Hepatocyte (in vitro differentiated cells): ENCODE measurements around the gene KRT78. TPM values are rescaled to one million over a fixed set of nuclear protein-coding genes. Genes with fewer than 3 reads are reported as not detected.
A peak's percentile ranks its signal among the peaks of the same experiment; 100 is the strongest.

Source experiments
- DNase-seq: peaks from one replicate; pipeline ENCODE4 v3.0.0-alpha.2; 2016; ENCODE audit warnings: low spot score
- H2AFZ ChIP-seq: fragments of 200-600 bp; sonication (generic); 2 replicates; pipeline ENCODE4 v1.6.0; 2016; ENCODE audit warnings: antibody characterized with exemption, mild to moderate bottlenecking
- H3K27ac ChIP-seq: fragments of 200-600 bp; sonication (generic); 2 replicates; pipeline ENCODE4 v1.5.1; 2016; ENCODE audit warnings: mild to moderate bottlenecking
- H3K27me3 ChIP-seq: fragments of 200-600 bp; sonication (generic); 2 replicates; pipeline ENCODE4 v1.6.1; 2016
- H3K36me3 ChIP-seq: fragments of 200-600 bp; sonication (generic); replicated peaks from 2 replicates; pipeline ENCODE4 v1.5.1; 2016; ENCODE audit warnings: low read depth; ENCODE audit not compliant: insufficient read depth
- H3K4me1 ChIP-seq: fragments of 200-600 bp; sonication (generic); 2 replicates; pipeline ENCODE4 v1.5.1; 2016; ENCODE audit warnings: mild to moderate bottlenecking, moderate library complexity; ENCODE audit not compliant: insufficient read depth
- H3K4me2 ChIP-seq: fragments of 200-600 bp; sonication (generic); 2 replicates; pipeline ENCODE4 v1.6.0; 2016
- H3K4me3 ChIP-seq: fragments of 200-600 bp; sonication (generic); 2 replicates; pipeline ENCODE4 v1.5.1; 2016; ENCODE audit warnings: mild to moderate bottlenecking
- H3K79me2 ChIP-seq: fragments of 200-600 bp; sonication (generic); 2 replicates; pipeline ENCODE4 v1.6.0; 2017; ENCODE audit warnings: mild to moderate bottlenecking
- H3K9me2 ChIP-seq: fragments of 200-600 bp; sonication (generic); replicated peaks from 2 replicates; pipeline ENCODE4 v1.6.0; 2017; ENCODE audit warnings: mild to moderate bottlenecking; ENCODE audit not compliant: insufficient read depth
- H3K9me3 ChIP-seq: fragments of 200-600 bp; sonication (generic); 2 replicates; pipeline ENCODE4 v1.5.1; 2016; ENCODE audit warnings: low read depth, mild to moderate bottlenecking
- H4K20me1 ChIP-seq: fragments of 200-600 bp; sonication (generic); 2 replicates; pipeline ENCODE4 v1.6.0; 2016; ENCODE audit warnings: mild to moderate bottlenecking; ENCODE audit not compliant: insufficient read depth, poor library complexity, severe bottlenecking
- CTCF ChIP-seq: fragments of 200-600 bp; sonication (generic); IDR thresholded peaks from 2 replicates; pipeline ENCODE4 v1.5.1; 2016; ENCODE audit warnings: antibody characterized with exemption, mild to moderate bottlenecking; ENCODE audit not compliant: poor library complexity
- EZH2 ChIP-seq: fragments of 200-600 bp; sonication (generic); IDR thresholded peaks from 2 replicates; pipeline ENCODE4 v1.6.1; 2016; ENCODE audit warnings: antibody characterized with exemption, mild to moderate bottlenecking, borderline replicate concordance
- EZH2phosphoT487 ChIP-seq: fragments of 200-600 bp; sonication (generic); IDR thresholded peaks from one replicate; pipeline ENCODE4 v1.6.1; 2018; ENCODE audit warnings: antibody characterized with exemption, mild to moderate bottlenecking, low read depth, moderate library complexity; ENCODE audit not compliant: unreplicated experiment, severe bottlenecking
- WGBS: methylation state at CpG from one replicate; pipeline ENCODE4 v1.1.6; 2016; ENCODE audit warnings: low lambda C conversion rate; ENCODE audit errors: missing lambda C conversion rate; 5-methylcytosine and 5-hydroxymethylcytosine counted together
- polyA plus RNA-seq: library from polyadenylated mRNA; unstranded; fragments of >200 nt; fragmentation: Nextera tagmentation; extraction: Ambion mirVana; gene quantifications from 2 replicates; pipeline ENCODE4 v1.2.1, GENCODE V29; 2016
- total RNA-seq: library from RNA; depleted of rRNA; stranded (reverse); fragments of >200 nt; gene quantifications from 2 replicates; pipeline ENCODE4 v1.2.3, GENCODE V29; 2014

KRT78 gene
- total and polyA plus RNA-seq, 2 experiments from 2014 or later = not detected

GRCh38 chr12:52872644-52873389, 24.0 kb upstream of the KRT78 start:
- H3K27ac ChIP-seq = peak overlapping the region; percentile 91
- 90% methylated on average over 13 of the region's 13 CpGs for WGBS

GRCh38 chr12:52871291-52872039, 22.7 kb upstream of the KRT78 start:
- no peaks in the 10 kb centered on the region for H3K9me2 ChIP-seq
- no peak overlapping the region for H3K4me2 ChIP-seq
- H3K9me3 ChIP-seq = no peaks in the 10 kb centered on the region
- no peaks in the 10 kb centered on the region for H3K79me2 ChIP-seq
- peak overlapping the region; percentile 91 for H3K27ac ChIP-seq
- TF ChIP-seq CTCF (no peak), EZH2phosphoT487 (no peak), EZH2 (no peak)
- peaks cover 43% of the 10 kb centered on the region for H3K4me1 ChIP-seq
- H3K4me3 ChIP-seq = no peak overlapping the region
- no peaks in the 10 kb centered on the region for H3K36me3 ChIP-seq
- WGBS = 66% methylated on average over 9 of the region's 9 CpGs
- peak; percentile 58 for DNase-seq
- no peak overlapping the region for H2AFZ ChIP-seq
- H4K20me1 ChIP-seq = no peaks in the 10 kb centered on the region
- no peaks in the 10 kb centered on the region for H3K27me3 ChIP-seq

More at GRCh38 chr12:52872644-52873389, 24.0 kb upstream of the KRT78 start:
- Histone ChIP-seq H3K4me1 (peaks cover 43% of the 10 kb centered on the region), H3K4me3 (no peak overlapping the region), H3K27me3 (no peaks in the 10 kb centered on the region), H3K9me3 (no peaks in the 10 kb centered on the region), H4K20me1 (no peaks in the 10 kb centered on the region), H3K79me2 (no peaks in the 10 kb centered on the region), H3K36me3 (no peaks in the 10 kb centered on the region), H2AFZ (no peak overlapping the region), H3K9me2 (no peaks in the 10 kb centered on the region), H3K4me2 (peak overlapping the region; percentile 80)
- no peak for TF ChIP-seq EZH2
- no peak for TF ChIP-seq CTCF
- no peak for TF ChIP-seq EZH2phosphoT487
- DNase-seq = peak; percentile 58

GRCh38 chr12:52870361-52871290, 21.8 kb upstream of the KRT78 start:
- 41% methylated on average over 14 of the region's 14 CpGs for WGBS
- peaks cover 43% of the 10 kb centered on the region for H3K4me1 ChIP-seq
- DNase-seq = peak; percentile 74
- H3K4me2 ChIP-seq = no peak overlapping the region
- H3K27me3 ChIP-seq = no peaks in the 10 kb centered on the region
- peak overlapping the region; percentile 91 for H3K27ac ChIP-seq
- H3K79me2 ChIP-seq = no peaks in the 10 kb centered on the region
- H3K9me2 ChIP-seq = no peaks in the 10 kb centered on the region
- no peaks in the 10 kb centered on the region for H4K20me1 ChIP-seq
- TF ChIP-seq EZH2 = no peak
- peak; percentile 65 for TF ChIP-seq CTCF
- no peaks in the 10 kb centered on the region for H3K36me3 ChIP-seq
- no peak overlapping the region for H2AFZ ChIP-seq
- H3K9me3 ChIP-seq = no peaks in the 10 kb centered on the region
- no peak overlapping the region for H3K4me3 ChIP-seq
